Activated CD4-positive, alpha-beta memory T cell treated with anti-CD3 and anti-CD28 coated beads for 36 hours (primary cell): ENCODE measurements around the gene PPFIBP1. TPM values are rescaled to one million over a fixed set of nuclear protein-coding genes. Genes with fewer than 3 reads are reported as not detected.

Experiments
- CTCF ChIA-PET: fragments of 350-600 bp; sonication (Branson Sonifier 250); formaldehyde crosslinking; loops from one replicate; lab custom pipeline; 2021; ENCODE audit warnings: antibody characterized with exemption, inconsistent platforms; lab: Charles Lee
- POLR2A ChIA-PET: fragments of 350-600 bp; sonication (Branson Sonifier 250); formaldehyde crosslinking; loops from one replicate; lab custom pipeline; 2021; ENCODE audit warnings: antibody characterized with exemption; lab: Charles Lee
- DNase-seq: peaks from one replicate; pipeline ENCODE4 v3.0.0-alpha.2; 2020
- H3K27ac Mint-ChIP-seq: one replicate; pipeline ENCODE4 v1.8.0; 2021; ENCODE audit warnings: mixed read lengths
- H3K27me3 Mint-ChIP-seq: one replicate; pipeline ENCODE4 v1.8.0; 2021; ENCODE audit warnings: mixed read lengths
- H3K36me3 Mint-ChIP-seq: one replicate; pipeline ENCODE4 v1.8.0; 2021; ENCODE audit warnings: mixed read lengths
- H3K4me1 Mint-ChIP-seq: one replicate; pipeline ENCODE4 v1.8.0; 2021; ENCODE audit warnings: low read depth, mixed read lengths
- H3K4me3 Mint-ChIP-seq: one replicate; pipeline ENCODE4 v1.8.0; 2021; ENCODE audit warnings: mild to moderate bottlenecking, mixed read lengths
- H3K9me3 Mint-ChIP-seq: one replicate; pipeline ENCODE4 v1.8.0; 2021; ENCODE audit warnings: mixed read lengths
- intact Hi-C: fragments of 100-400 bp; cut with micrococcal nuclease; formaldehyde crosslinking; loops from one replicate; pipeline ENCODE4 v1.15.1; 2023
- total RNA-seq, 2 experiments: library from RNA; stranded (reverse); gene quantifications; one replicate each; pipeline ENCODE4 v1.2.3, GENCODE V29; 2021

PPFIBP1 gene
- total RNA-seq, 2 experiments from 2014 or later, result 14.1 to 14.9 TPM

GRCh38 chr12:27499377-27499776 is 24.6 kb upstream of the PPFIBP1 start:
- H3K4me3 Mint-ChIP-seq, result no peak overlapping the region
- intact Hi-C loops, result no loop called here
- H3K27ac Mint-ChIP-seq, result no peak overlapping the region
- ChIA-PET POLR2A (no interaction called here), CTCF (no interaction called here)
- H3K36me3 Mint-ChIP-seq, result no peaks in the 10 kb centered on the region
- no peak for DNase-seq
- H3K4me1 Mint-ChIP-seq, result peaks cover 23% of the 10 kb centered on the region
- no peaks in the 10 kb centered on the region for H3K9me3 Mint-ChIP-seq
- peaks cover 33% of the 10 kb centered on the region for H3K27me3 Mint-ChIP-seq

GRCh38 chr12:27500546-27500945 is 23.5 kb upstream of the PPFIBP1 start:
- no peaks in the 10 kb centered on the region for H3K9me3 Mint-ChIP-seq
- peaks cover 23% of the 10 kb centered on the region for H3K4me1 Mint-ChIP-seq
- no peak for DNase-seq
- H3K4me3 Mint-ChIP-seq, result no peak overlapping the region
- no peaks in the 10 kb centered on the region for H3K36me3 Mint-ChIP-seq
- H3K27me3 Mint-ChIP-seq, result peaks cover 33% of the 10 kb centered on the region
- ChIA-PET CTCF (no interaction called here), POLR2A (no interaction called here)
- no peak overlapping the region for H3K27ac Mint-ChIP-seq
- intact Hi-C loops, result no loop called here

GRCh38 chr12:27502021-27502435 is 22.0 kb upstream of the PPFIBP1 start:
- ChIA-PET POLR2A (no interaction called here), CTCF (interaction anchor here (0.7 to 1.3 kb wide), 4 partner anchors 40 to 282 kb away, joined by 3 to 4 read pairs (median 3); no protein-coding TSS in a partner anchor)
- Mint-ChIP-seq H3K27me3 (peaks cover 34% of the 10 kb centered on the region), H3K4me1 (peaks cover 23% of the 10 kb centered on the region), H3K9me3 (peaks cover 6% of the 10 kb centered on the region), H3K27ac (no peak overlapping the region), H3K36me3 (no peaks in the 10 kb centered on the region), H3K4me3 (no peak overlapping the region)
- no peak for DNase-seq
- intact Hi-C loops, result loop anchor here (1.0 kb wide), 3 partner anchors 32 to 320 kb away; no protein-coding TSS in a partner anchor

- Mint-ChIP-seq H3K4me1 (peaks cover 12% of the 10 kb centered on the region), H3K36me3 (no peaks in the 10 kb centered on the region), H3K9me3 (peaks cover 6% of the 10 kb centered on the region), H3K27me3 (peaks cover 24% of the 10 kb centered on the region), H3K4me3 (no peak overlapping the region), H3K27ac (no peak overlapping the region)
- POLR2A ChIA-PET, result no interaction called here
- intact Hi-C loops, result no loop called here
- DNase-seq, result no peak
- CTCF ChIA-PET, result interaction anchor here (0.9 kb wide), 2 partner anchors 70 to 120 kb away, joined by 3 read pairs; no protein-coding TSS in a partner anchor
Measured at GRCh38 chr12:27504507-27504906, 19.5 kb upstream of the PPFIBP1 start.

- intact Hi-C loops, result no loop called here
- CTCF ChIA-PET, result interaction anchor here (0.9 kb wide), 2 partner anchors 71 to 120 kb away, joined by 3 read pairs; no protein-coding TSS in a partner anchor
- peaks cover 6% of the 10 kb centered on the region for H3K9me3 Mint-ChIP-seq
Measured at GRCh38 chr12:27505109-27505508, 18.9 kb upstream of the PPFIBP1 start.

GRCh38 chr12:27505761-27506160 is 18.2 kb upstream of the PPFIBP1 start:
- CTCF ChIA-PET, result no interaction called here
- Mint-ChIP-seq H3K27me3 (peaks cover 21% of the 10 kb centered on the region), H3K36me3 (no peaks in the 10 kb centered on the region), H3K4me3 (no peak overlapping the region), H3K9me3 (peaks cover 6% of the 10 kb centered on the region), H3K4me1 (peaks cover 12% of the 10 kb centered on the region), H3K27ac (no peak overlapping the region)
- intact Hi-C loops, result no loop called here
- POLR2A ChIA-PET, result no interaction called here
- DNase-seq, result no peak

More at GRCh38 chr12:27505109-27505508, 18.9 kb upstream of the PPFIBP1 start:
- peaks cover 12% of the 10 kb centered on the region for H3K4me1 Mint-ChIP-seq
- H3K4me3 Mint-ChIP-seq, result no peak overlapping the region
- no peaks in the 10 kb centered on the region for H3K36me3 Mint-ChIP-seq
- peaks cover 21% of the 10 kb centered on the region for H3K27me3 Mint-ChIP-seq
- no peak for DNase-seq
- POLR2A ChIA-PET, result no interaction called here
- H3K27ac Mint-ChIP-seq, result no peak overlapping the region

- ChIA-PET CTCF (no interaction called here), POLR2A (no interaction called here)
- Mint-ChIP-seq H3K27me3 (peaks cover 22% of the 10 kb centered on the region), H3K27ac (no peak overlapping the region), H3K36me3 (no peaks in the 10 kb centered on the region), H3K9me3 (peaks cover 6% of the 10 kb centered on the region), H3K4me3 (no peak overlapping the region), H3K4me1 (peaks cover 8% of the 10 kb centered on the region)
- no peak for DNase-seq
- intact Hi-C loops, result no loop called here
Measured at GRCh38 chr12:27506645-27507189, 17.3 kb upstream of the PPFIBP1 start.

GRCh38 chr12:27508736-27509431 is 15.1 kb upstream of the PPFIBP1 start:
- H3K27ac Mint-ChIP-seq, result no peak overlapping the region
- no peaks in the 10 kb centered on the region for H3K4me1 Mint-ChIP-seq
- H3K36me3 Mint-ChIP-seq, result no peaks in the 10 kb centered on the region
- peaks cover 6% of the 10 kb centered on the region for H3K9me3 Mint-ChIP-seq
- no peak for DNase-seq
- intact Hi-C loops, result no loop called here
- no peak overlapping the region for H3K4me3 Mint-ChIP-seq
- H3K27me3 Mint-ChIP-seq, result peaks cover 23% of the 10 kb centered on the region
- CTCF ChIA-PET, result no interaction called here
- POLR2A ChIA-PET, result no interaction called here

- DNase-seq, result no peak
- no peak overlapping the region for H3K27ac Mint-ChIP-seq
- H3K4me1 Mint-ChIP-seq, result no peaks in the 10 kb centered on the region
- H3K9me3 Mint-ChIP-seq, result peaks cover 6% of the 10 kb centered on the region
- POLR2A ChIA-PET, result no interaction called here
- no peak overlapping the region for H3K4me3 Mint-ChIP-seq
- CTCF ChIA-PET, result no interaction called here
- no peaks in the 10 kb centered on the region for H3K36me3 Mint-ChIP-seq
- peaks cover 17% of the 10 kb centered on the region for H3K27me3 Mint-ChIP-seq
- intact Hi-C loops, result no loop called here
Measured at GRCh38 chr12:27511031-27511722, 12.8 kb upstream of the PPFIBP1 start.

- intact Hi-C loops, result no loop called here
Measured at GRCh38 chr12:27511723-27512045, 12.3 kb upstream of the PPFIBP1 start.

GRCh38 chr12:27513155-27513824 is 10.7 kb upstream of the PPFIBP1 start:
- Mint-ChIP-seq H3K27ac (no peak overlapping the region), H3K9me3 (no peaks in the 10 kb centered on the region), H3K4me1 (no peaks in the 10 kb centered on the region), H3K27me3 (peaks cover 21% of the 10 kb centered on the region), H3K4me3 (no peak overlapping the region), H3K36me3 (no peaks in the 10 kb centered on the region)
- no peak for DNase-seq
- intact Hi-C loops, result no loop called here
- CTCF ChIA-PET, result no interaction called here
- POLR2A ChIA-PET, result no interaction called here

More at GRCh38 chr12:27511723-27512045, 12.3 kb upstream of the PPFIBP1 start:
- Mint-ChIP-seq H3K27ac (no peak overlapping the region), H3K9me3 (peaks cover 2% of the 10 kb centered on the region), H3K4me3 (no peak overlapping the region), H3K4me1 (no peaks in the 10 kb centered on the region), H3K36me3 (no peaks in the 10 kb centered on the region), H3K27me3 (peaks cover 17% of the 10 kb centered on the region)
- POLR2A ChIA-PET, result no interaction called here
- no peak for DNase-seq
- CTCF ChIA-PET, result no interaction called here

GRCh38 chr12:27515671-27516070 is 8.3 kb upstream of the PPFIBP1 start:
- H3K9me3 Mint-ChIP-seq, result no peaks in the 10 kb centered on the region
- DNase-seq, result no peak
- no peaks in the 10 kb centered on the region for H3K4me1 Mint-ChIP-seq
- peaks cover 24% of the 10 kb centered on the region for H3K27me3 Mint-ChIP-seq
- CTCF ChIA-PET, result interaction anchor here (0.8 kb wide), 1 partner anchor 184 kb away, joined by 3 read pairs; no protein-coding TSS in a partner anchor
- no peak overlapping the region for H3K4me3 Mint-ChIP-seq
- intact Hi-C loops, result no loop called here
- H3K36me3 Mint-ChIP-seq, result no peaks in the 10 kb centered on the region
- no peak overlapping the region for H3K27ac Mint-ChIP-seq
- POLR2A ChIA-PET, result no interaction called here
